OCI-LY3 (cell line): ENCODE results near the gene SYDE1.

Source experiments
- H2AFZ ChIP-seq: fragments of 200-600, 300-600 bp; shearing (Covaris generic); 2 replicates; pipeline ENCODE4 v1.6.0; 2014; ENCODE audit warnings: antibody characterized with exemption, low read depth, low read length
- H3K27ac ChIP-seq: fragments of 200-600, 300-600 bp; sonication (generic); 2 replicates; pipeline ENCODE4 v1.5.1; 2014; ENCODE audit warnings: mild to moderate bottlenecking, low read length, moderate library complexity, mixed read lengths
- H3K27me3 ChIP-seq: fragments of 200-600, 300-600 bp; sonication (generic); 2 replicates; pipeline ENCODE4 v1.6.1; 2014; ENCODE audit warnings: low read depth, low read length, mixed read lengths
- H3K36me3 ChIP-seq: fragments of 200-600, 300-600 bp; sonication (generic); replicated peaks from 2 replicates; pipeline ENCODE3; 2014; ENCODE audit warnings: low read depth, low read length, mixed read lengths
- H3K4me1 ChIP-seq: fragments of 300-600, 200-600 bp; sonication (generic); 2 replicates; pipeline ENCODE4 v1.6.1; 2014; ENCODE audit warnings: low read length, mixed read lengths
- H3K4me2 ChIP-seq: fragments of 200-600, 300-600 bp; sonication (generic); 2 replicates; pipeline ENCODE4 v1.6.1; 2014; ENCODE audit warnings: low read length, mixed read lengths
- H3K4me3 ChIP-seq: fragments of 300-600, 200-600 bp; sonication (generic); 2 replicates; pipeline ENCODE4 v1.5.1; 2014; ENCODE audit warnings: antibody characterized with exemption, mild to moderate bottlenecking, low read length, moderate library complexity
- H3K79me2 ChIP-seq: fragments of 300-600, 200-600 bp; shearing (Covaris generic); 2 replicates; pipeline ENCODE4 v1.6.1; 2014; ENCODE audit warnings: mild to moderate bottlenecking, low read length, mixed read lengths
- H3K9ac ChIP-seq: fragments of 300-600, 200-600 bp; shearing (Covaris generic); 2 replicates; pipeline ENCODE4 v1.6.0; 2014; ENCODE audit warnings: mild to moderate bottlenecking, low read length, moderate library complexity
- H3K9me3 ChIP-seq: fragments of 200-600, 300-600 bp; shearing (Covaris generic); 2 replicates; pipeline ENCODE4 v1.6.1; 2014; ENCODE audit warnings: low read length, mixed read lengths; ENCODE audit not compliant: insufficient read depth
- H4K20me1 ChIP-seq: fragments of 200-600, 300-600 bp; sonication (generic); 2 replicates; pipeline ENCODE4 v1.6.1; 2016; ENCODE audit warnings: low read length, mixed read lengths; ENCODE audit not compliant: insufficient read depth
- EZH2phosphoT487 ChIP-seq: fragments of 200-600 bp; shearing (Covaris generic); IDR thresholded peaks from 2 replicates; pipeline ENCODE4 v1.6.1; 2018; ENCODE audit warnings: antibody characterized with exemption, mixed run types, low read depth
- TF ChIP-seq, protein P1 (sequence below): fragments of 200-600, 300-600 bp; sonication (generic); IDR thresholded peaks from 2 replicates; pipeline ENCODE4 v1.5.1; 2014; ENCODE audit warnings: antibody characterized with exemption, low read length, low read depth

SYDE1 gene

DNA sequence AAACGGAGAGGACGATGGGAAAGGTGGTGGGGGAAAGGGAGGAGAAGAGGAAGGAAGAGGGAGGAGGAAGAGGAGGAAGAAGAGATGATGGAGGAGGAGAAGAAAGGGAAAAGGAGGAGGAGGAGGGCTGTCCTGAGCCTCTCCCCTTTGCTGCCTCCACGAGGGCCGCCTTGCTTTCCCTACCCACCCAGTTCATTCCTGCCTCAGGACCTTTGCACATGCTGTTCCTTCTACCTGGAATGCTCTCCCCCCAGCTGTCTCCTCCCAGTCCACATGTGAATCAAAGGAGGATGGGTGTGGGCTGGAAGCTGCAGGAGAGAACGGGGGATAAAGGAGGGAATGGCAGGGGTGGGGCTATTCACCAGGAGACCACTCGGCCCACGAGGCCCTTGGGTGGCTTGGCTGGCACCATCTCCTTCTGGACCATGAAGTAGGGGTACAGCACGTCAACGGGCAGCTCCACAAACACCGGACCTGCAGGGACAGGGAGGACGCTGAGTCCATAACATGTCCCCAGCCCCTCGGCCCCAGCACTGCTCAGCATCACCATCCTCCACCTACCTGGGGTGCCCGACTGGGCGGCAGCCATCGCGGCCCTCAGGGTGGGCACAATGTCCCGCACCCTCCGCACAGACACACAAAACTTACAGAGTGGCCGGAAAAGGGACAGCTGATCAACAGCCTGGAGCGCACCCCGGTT, 15.3 kb downstream of the SYDE1 start:
- H3K9ac ChIP-seq = no peak overlapping the region
- no peak overlapping the region for H3K27ac ChIP-seq
- H3K79me2 ChIP-seq = peaks cover 20% of the 10 kb centered on the region
- TF ChIP-seq EZH2phosphoT487 = no peak
- TF ChIP-seq, protein P1, sequence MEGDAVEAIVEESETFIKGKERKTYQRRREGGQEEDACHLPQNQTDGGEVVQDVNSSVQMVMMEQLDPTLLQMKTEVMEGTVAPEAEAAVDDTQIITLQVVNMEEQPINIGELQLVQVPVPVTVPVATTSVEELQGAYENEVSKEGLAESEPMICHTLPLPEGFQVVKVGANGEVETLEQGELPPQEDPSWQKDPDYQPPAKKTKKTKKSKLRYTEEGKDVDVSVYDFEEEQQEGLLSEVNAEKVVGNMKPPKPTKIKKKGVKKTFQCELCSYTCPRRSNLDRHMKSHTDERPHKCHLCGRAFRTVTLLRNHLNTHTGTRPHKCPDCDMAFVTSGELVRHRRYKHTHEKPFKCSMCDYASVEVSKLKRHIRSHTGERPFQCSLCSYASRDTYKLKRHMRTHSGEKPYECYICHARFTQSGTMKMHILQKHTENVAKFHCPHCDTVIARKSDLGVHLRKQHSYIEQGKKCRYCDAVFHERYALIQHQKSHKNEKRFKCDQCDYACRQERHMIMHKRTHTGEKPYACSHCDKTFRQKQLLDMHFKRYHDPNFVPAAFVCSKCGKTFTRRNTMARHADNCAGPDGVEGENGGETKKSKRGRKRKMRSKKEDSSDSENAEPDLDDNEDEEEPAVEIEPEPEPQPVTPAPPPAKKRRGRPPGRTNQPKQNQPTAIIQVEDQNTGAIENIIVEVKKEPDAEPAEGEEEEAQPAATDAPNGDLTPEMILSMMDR = no peak
- H3K9me3 ChIP-seq = no peaks in the 10 kb centered on the region
- H2AFZ ChIP-seq = no peak overlapping the region
- peaks cover 35% of the 10 kb centered on the region for H3K36me3 ChIP-seq
- no peaks in the 10 kb centered on the region for H3K27me3 ChIP-seq
- H3K4me2 ChIP-seq = no peak overlapping the region
- no peak overlapping the region for H3K4me3 ChIP-seq
- no peaks in the 10 kb centered on the region for H4K20me1 ChIP-seq
- H3K4me1 ChIP-seq = peaks cover 12% of the 10 kb centered on the region

DNA sequence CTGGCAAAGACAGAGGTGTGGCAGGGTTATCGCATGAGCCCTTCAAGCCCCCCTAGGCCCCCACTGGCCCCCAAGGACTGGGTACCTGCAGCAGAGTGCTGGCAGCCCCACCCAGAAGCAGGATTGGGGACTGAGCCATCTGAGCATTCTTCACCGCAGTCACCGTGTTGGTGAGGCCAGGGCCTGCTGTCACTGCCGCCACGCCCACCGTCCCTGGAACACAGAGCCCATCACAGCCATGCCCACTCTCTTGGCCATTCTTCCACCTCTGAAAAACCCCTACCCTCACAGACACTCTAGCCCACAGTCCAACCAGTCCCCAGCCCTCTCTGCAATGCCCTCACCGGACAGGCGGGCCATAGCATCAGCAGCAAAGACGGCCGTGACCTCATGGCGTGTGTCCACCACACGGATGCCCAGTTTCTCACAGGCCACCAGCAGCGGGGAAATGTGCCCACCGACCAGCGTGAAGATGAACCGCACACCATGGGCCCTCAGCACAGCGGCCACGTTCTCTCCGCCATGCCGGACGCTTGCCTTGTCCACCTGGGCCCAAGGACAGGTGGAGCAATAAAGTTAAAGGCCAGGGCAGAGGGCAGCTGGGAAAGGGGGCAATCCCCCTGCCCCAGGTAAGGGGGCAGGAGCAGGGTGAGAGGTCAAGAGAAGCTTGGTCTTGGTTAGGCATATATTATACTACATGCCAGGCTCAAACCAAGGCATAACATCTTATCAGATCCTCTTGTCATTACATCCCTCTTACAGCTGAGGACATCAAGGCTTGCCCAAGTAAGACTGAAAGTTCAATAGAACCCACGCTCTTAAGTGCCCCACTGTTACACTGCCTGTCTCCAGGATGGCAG, 16.1 kb downstream of the SYDE1 start:
- H3K9ac ChIP-seq = no peak overlapping the region

DNA sequence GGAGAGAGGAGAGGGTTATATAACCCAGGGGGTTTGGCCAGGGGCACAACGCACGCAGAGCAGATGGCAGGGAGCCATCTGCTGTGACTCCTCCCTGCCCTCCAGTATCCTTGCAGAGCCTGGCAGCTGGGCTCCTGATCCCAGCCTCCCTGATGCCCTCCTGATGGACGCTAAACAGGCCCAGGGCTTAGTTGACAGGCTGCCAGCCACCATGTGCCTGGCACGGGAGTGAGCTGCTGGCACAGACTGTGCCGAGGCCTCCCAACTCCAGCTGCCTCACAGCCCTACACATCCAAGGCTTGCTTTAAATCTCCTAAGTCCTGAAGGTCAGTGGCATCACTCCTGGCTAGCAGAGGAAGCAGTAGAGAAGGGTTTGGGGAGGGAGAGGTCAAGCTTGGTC, 16.7 kb downstream of the SYDE1 start:
- Histone ChIP-seq H3K4me2 (peak overlapping the region; percentile 79), H3K4me1 (peaks cover 12% of the 10 kb centered on the region), H3K4me3 (peak overlapping the region; percentile 83), H3K79me2 (peaks cover 20% of the 10 kb centered on the region), H2AFZ (no peak overlapping the region), H3K36me3 (peaks cover 21% of the 10 kb centered on the region), H3K27ac (no peak overlapping the region), H3K9ac (peak overlapping the region; percentile 82), H3K27me3 (no peaks in the 10 kb centered on the region), H3K9me3 (no peaks in the 10 kb centered on the region), H4K20me1 (no peaks in the 10 kb centered on the region)
- no peak for TF ChIP-seq EZH2phosphoT487
- TF ChIP-seq, protein P1 = no peak

More for the DNA sequence above, 16.1 kb downstream of the SYDE1 start:
- no peaks in the 10 kb centered on the region for H3K27me3 ChIP-seq
- peaks cover 12% of the 10 kb centered on the region for H3K4me1 ChIP-seq
- TF ChIP-seq, protein P1 = no peak
- no peak for TF ChIP-seq EZH2phosphoT487
- no peaks in the 10 kb centered on the region for H4K20me1 ChIP-seq
- H3K36me3 ChIP-seq = peaks cover 28% of the 10 kb centered on the region
- H3K9me3 ChIP-seq = no peaks in the 10 kb centered on the region
- H3K79me2 ChIP-seq = peaks cover 20% of the 10 kb centered on the region
- no peak overlapping the region for H3K27ac ChIP-seq
- H3K4me2 ChIP-seq = 0 out of 2 replicates have a peak overlapping the region, but pooled peaks have one; percentile 79
- H3K4me3 ChIP-seq = no peak overlapping the region
- H2AFZ ChIP-seq = no peak overlapping the region

DNA sequence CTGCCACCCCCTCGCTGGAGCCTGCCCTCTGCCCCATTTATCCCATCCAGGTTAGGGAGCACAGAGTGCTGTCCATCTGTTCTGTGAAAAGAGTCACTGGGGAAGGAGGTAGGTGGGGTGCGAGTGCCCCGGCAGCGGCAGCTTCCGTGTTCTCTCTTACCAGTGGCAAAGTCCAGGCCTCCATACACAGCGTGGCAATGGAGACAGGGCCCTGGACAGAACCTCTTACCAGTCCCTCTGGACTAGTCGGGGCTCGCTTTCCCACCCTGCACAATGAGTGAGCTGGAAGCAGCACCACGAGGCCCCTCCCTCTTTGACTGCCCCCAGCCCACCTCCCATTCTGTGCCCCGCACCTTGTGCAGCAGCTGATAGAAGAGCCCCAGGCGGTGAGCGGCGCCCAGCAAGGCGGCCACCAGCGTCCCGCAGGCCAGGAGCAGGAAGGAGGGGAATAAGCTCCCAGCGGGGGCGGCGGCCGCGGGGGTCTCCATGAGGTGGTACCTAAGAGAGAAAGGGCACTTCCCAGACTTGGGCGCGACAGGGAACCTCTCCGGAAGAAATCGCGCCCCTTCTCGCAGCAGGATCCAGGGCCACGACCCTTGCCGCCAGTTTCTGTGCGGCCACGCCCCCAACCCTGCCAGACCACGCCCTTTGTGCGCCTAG, 17.5 kb downstream of the SYDE1 start:
- H3K79me2 ChIP-seq = peaks cover 20% of the 10 kb centered on the region
- no peaks in the 10 kb centered on the region for H3K27me3 ChIP-seq
- no peaks in the 10 kb centered on the region for H4K20me1 ChIP-seq
- H3K27ac ChIP-seq = peak overlapping the region; percentile 63
- H3K4me2 ChIP-seq = peak overlapping the region; percentile 79
- H2AFZ ChIP-seq = peak overlapping the region; percentile 75
- H3K9ac ChIP-seq = peak overlapping the region; percentile 82
- H3K36me3 ChIP-seq = peaks cover 16% of the 10 kb centered on the region
- TF ChIP-seq EZH2phosphoT487 = no peak
- TF ChIP-seq, protein P1 = no peak
- peaks cover 12% of the 10 kb centered on the region for H3K4me1 ChIP-seq
- H3K4me3 ChIP-seq = peak overlapping the region; percentile 83
- H3K9me3 ChIP-seq = no peaks in the 10 kb centered on the region
